Activated B cell treated with CpG ODN at 0.5 μM for 24 hours (primary cell): ENCODE measurements around the gene TMPRSS11B. TPM values are rescaled to one million over a fixed set of nuclear protein-coding genes. Genes with fewer than 3 reads are reported as not detected.

ENCODE experiments used
- ATAC-seq: fragments of 200-7000 bp; cut with Tn5 transposase; one replicate; pipeline ENCODE4 v1.10.0; 2021; ENCODE audit warnings: low read depth, mild to moderate bottlenecking, moderate library complexity
- CTCF ChIA-PET: fragments of 350-600 bp; sonication (Branson Sonifier 250); formaldehyde crosslinking; loops from one replicate; lab custom pipeline; 2021; ENCODE audit warnings: antibody characterized with exemption; lab: Charles Lee
- POLR2A ChIA-PET: fragments of 350-600 bp; sonication (Branson Sonifier 250); formaldehyde crosslinking; loops from one replicate; lab custom pipeline; 2021; ENCODE audit warnings: antibody characterized with exemption; lab: Charles Lee
- DNase-seq: peaks from one replicate; pipeline ENCODE4 v3.0.0; 2022
- H3K27ac Mint-ChIP-seq: one replicate; pipeline ENCODE4 v1.8.0; 2020; ENCODE audit warnings: mixed read lengths
- H3K27me3 Mint-ChIP-seq: one replicate; pipeline ENCODE4 v1.8.0; 2021; ENCODE audit warnings: mixed read lengths
- H3K36me3 Mint-ChIP-seq: one replicate; pipeline ENCODE4 v1.8.0; 2021; ENCODE audit warnings: low read depth, mixed read lengths
- H3K4me1 Mint-ChIP-seq: one replicate; pipeline ENCODE4 v1.8.0; 2021; ENCODE audit warnings: mixed read lengths
- H3K4me3 Mint-ChIP-seq: one replicate; pipeline ENCODE4 v1.8.0; 2020; ENCODE audit warnings: mild to moderate bottlenecking, mixed read lengths
- H3K9me3 Mint-ChIP-seq: one replicate; pipeline ENCODE4 v1.8.0; 2020; ENCODE audit warnings: mixed read lengths
- intact Hi-C: fragments of 100-400 bp; cut with micrococcal nuclease; formaldehyde crosslinking; loops from one replicate; pipeline ENCODE4 v1.15.1; 2024
- total RNA-seq: library from RNA; stranded (reverse); gene quantifications from 2 replicates; pipeline ENCODE4 v1.2.3, GENCODE V29; 2022
- TF ChIP-seq, protein P1 (sequence below): fragments of 200-600 bp; IDR thresholded peaks from one replicate; pipeline ENCODE4 v1.8.0; 2022; ENCODE audit warnings: antibody characterized with exemption, mild to moderate bottlenecking

TMPRSS11B gene
- total RNA-seq, 1 donor from 2014 or later, result not detected

DNA sequence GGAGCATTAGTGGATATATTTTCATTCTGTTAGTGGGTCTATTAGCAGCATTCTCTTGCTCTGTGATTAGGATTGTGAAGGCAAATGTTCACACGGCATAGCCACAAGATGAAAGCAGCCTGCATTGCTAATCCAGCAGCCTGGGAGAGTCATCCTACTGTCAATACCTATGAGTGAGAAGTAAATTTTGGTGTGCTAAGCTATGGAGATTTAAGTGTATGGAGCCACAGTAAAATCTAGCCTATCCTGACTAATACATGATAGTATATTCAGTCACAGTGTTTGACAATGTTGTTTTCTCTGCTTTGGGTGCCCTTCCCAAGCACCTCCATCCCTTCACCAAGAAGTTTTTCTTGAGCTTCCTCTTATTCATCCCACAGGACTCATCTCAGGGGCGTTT lies 68.6 kb downstream of the TMPRSS11B start:
- H3K9me3 Mint-ChIP-seq, result no peaks in the 10 kb centered on the region
- no peaks in the 10 kb centered on the region for H3K36me3 Mint-ChIP-seq
- no peak for ATAC-seq
- DNase-seq, result no peak
- ChIA-PET CTCF (no interaction called here), POLR2A (no interaction called here)
- H3K27me3 Mint-ChIP-seq, result no peaks in the 10 kb centered on the region
- H3K27ac Mint-ChIP-seq, result no peak overlapping the region
- TF ChIP-seq, protein P1, sequence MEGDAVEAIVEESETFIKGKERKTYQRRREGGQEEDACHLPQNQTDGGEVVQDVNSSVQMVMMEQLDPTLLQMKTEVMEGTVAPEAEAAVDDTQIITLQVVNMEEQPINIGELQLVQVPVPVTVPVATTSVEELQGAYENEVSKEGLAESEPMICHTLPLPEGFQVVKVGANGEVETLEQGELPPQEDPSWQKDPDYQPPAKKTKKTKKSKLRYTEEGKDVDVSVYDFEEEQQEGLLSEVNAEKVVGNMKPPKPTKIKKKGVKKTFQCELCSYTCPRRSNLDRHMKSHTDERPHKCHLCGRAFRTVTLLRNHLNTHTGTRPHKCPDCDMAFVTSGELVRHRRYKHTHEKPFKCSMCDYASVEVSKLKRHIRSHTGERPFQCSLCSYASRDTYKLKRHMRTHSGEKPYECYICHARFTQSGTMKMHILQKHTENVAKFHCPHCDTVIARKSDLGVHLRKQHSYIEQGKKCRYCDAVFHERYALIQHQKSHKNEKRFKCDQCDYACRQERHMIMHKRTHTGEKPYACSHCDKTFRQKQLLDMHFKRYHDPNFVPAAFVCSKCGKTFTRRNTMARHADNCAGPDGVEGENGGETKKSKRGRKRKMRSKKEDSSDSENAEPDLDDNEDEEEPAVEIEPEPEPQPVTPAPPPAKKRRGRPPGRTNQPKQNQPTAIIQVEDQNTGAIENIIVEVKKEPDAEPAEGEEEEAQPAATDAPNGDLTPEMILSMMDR, result no peak
- intact Hi-C loops, result loop anchor here (5.0 kb wide), 1 partner anchor 305 kb away; no protein-coding TSS in a partner anchor
- no peak overlapping the region for H3K4me3 Mint-ChIP-seq
- H3K4me1 Mint-ChIP-seq, result no peaks in the 10 kb centered on the region

Other genes starting within 250 kb of the TMPRSS11B start
- gene TMPRSS11F, start 115.8 kb downstream of the TMPRSS11B start, total RNA-seq, result not detected in 2 replicates
- 101 and 119 TPM in 2 replicates for gene YTHDC1, start 104.4 kb upstream of the TMPRSS11B start, total RNA-seq
- not detected in 2 replicates for gene TMPRSS11E, start 201.8 kb upstream of the TMPRSS11B start, total RNA-seq